ENCODE results near the gene KRT84.

The KRT84 gene

DNA sequence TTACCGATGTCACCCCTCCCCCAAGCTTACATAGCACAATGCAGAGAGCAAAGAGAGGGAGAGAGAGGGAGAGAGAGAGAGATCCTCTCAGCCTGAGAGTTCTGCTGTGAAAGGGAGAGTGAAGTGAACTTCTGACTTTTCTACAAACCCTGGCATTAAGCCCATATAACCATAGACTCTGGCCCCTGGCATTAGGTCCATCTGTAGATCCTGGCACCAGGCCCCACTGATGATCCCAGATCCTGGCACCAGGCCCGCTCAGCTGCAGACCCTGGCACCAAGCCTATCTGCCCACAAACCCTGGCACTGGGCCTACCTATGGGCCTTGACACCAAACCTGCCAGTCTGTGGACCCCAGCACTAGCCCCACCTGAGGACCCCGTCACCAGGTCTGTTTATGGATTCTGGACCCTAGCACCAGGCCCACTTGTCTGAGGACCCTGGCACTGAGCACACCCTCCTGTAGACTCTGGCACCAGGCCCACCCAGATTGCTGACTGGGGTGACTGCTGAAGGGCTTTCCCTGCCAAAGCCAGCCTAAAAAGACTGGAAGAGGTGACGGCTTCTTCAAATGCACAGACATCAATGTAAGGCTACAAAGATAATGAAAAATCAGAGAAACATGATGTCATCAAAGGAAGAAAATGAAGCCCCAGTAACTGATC, 49.7 kb downstream of the KRT84 start:
- no peak for DNase-seq (ENCODE audit: low read depth)
- no peak overlapping the region for H3K4me3 ChIP-seq (ENCODE audit: low read depth, low read length)
- TF ChIP-seq MYC (IDR thresholded peaks at IDR 0.05; ENCODE audit: low read depth, low read length) (no peak), CTCF (IDR thresholded peaks at IDR 0.05; ENCODE audit: low read depth, low read length) (no peak), POLR2A (IDR thresholded peaks at IDR 0.05; ENCODE audit: extremely low read depth, insufficient read length) (no peak), MAX (IDR thresholded peaks at IDR 0.05; ENCODE audit: low read depth, low read length) (no peak)

DNA sequence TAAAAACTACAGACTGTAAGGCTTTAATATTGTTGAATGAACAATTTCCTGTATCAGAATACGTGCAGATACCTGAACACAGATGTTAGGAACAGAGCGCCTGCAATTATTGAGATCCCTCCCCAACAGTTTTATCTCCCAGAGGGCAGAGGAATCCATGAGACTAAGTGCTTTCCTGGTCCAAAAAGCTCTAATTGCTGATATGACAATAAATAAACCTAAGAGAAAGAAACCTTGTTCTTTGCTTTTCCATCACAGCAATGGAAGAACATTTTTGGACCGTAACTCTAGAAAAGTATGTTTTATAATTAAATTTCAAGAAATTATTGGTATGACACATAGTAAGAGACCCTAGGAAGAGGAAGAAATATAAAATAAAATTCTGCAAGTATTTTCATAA, 51.3 kb downstream of the KRT84 start:
- TF ChIP-seq MAX (IDR thresholded peaks at IDR 0.05; ENCODE audit: low read depth, low read length) = no peak
- TF ChIP-seq CTCF (IDR thresholded peaks at IDR 0.05; ENCODE audit: low read depth, low read length) = no peak
- TF ChIP-seq MYC (IDR thresholded peaks at IDR 0.05; ENCODE audit: low read depth, low read length) = no peak
- no peak for TF ChIP-seq POLR2A (IDR thresholded peaks at IDR 0.05; ENCODE audit: extremely low read depth, insufficient read length)
- no peak overlapping the region for H3K4me3 ChIP-seq (ENCODE audit: low read depth, low read length)
- DNase-seq (ENCODE audit: low read depth) = no peak

DNA sequence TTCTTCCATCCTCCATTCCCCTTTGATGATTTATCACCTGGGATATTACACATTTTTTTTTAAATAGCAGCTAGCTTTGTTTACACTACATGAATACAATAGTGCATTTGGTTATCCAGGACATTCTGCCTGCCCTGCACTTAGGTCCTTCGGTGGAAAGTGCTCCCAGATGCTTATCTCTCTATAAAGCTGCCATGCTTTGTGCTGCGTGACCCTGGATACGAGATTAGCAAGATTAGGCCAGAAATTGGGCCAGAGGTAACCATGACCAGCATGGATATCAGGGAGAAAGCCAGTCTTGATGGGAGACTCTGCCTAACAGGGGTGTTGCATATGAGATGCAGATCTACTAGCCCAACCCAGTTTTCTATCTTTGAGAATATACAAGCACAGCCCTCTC, 52.1 kb downstream of the KRT84 start:
- DNase-seq (ENCODE audit: low read depth) = no peak
- TF ChIP-seq MYC (IDR thresholded peaks at IDR 0.05; ENCODE audit: low read depth, low read length) (no peak), POLR2A (IDR thresholded peaks at IDR 0.05; ENCODE audit: extremely low read depth, insufficient read length) (no peak), CTCF (IDR thresholded peaks at IDR 0.05; ENCODE audit: low read depth, low read length) (no peak), MAX (IDR thresholded peaks at IDR 0.05; ENCODE audit: low read depth, low read length) (no peak)
- H3K4me3 ChIP-seq (ENCODE audit: low read depth, low read length) = no peak overlapping the region

DNA sequence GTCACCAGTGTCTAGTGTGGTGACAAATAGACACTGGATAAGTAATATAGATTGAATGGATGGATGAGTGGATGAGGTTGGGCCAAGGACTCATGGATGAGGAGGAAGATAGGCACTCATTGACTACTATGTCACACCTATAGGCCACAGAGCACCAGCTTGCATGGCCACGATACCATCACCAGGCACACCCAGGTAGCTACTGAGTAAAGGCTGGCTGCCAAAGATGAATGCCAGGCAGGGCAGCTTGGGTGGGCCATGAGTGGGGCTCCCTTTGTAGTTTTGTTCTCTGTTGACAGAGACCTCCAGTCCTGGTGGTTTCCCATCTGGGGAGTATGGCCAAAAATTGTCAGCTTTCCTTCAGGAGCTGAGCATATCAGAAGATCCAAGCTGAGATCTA, 53.1 kb downstream of the KRT84 start:
- DNase-seq (ENCODE audit: low read depth) = no peak
- no peak overlapping the region for H3K4me3 ChIP-seq (ENCODE audit: low read depth, low read length)
- TF ChIP-seq CTCF (IDR thresholded peaks at IDR 0.05; ENCODE audit: low read depth, low read length) (no peak), MYC (IDR thresholded peaks at IDR 0.05; ENCODE audit: low read depth, low read length) (no peak), MAX (IDR thresholded peaks at IDR 0.05; ENCODE audit: low read depth, low read length) (no peak), POLR2A (IDR thresholded peaks at IDR 0.05; ENCODE audit: extremely low read depth, insufficient read length) (no peak)

GRCh38 chr12:52331833-52332232, 53.6 kb downstream of the KRT84 start:
- DNase-seq (ENCODE audit: low read depth) = no peak

More at GRCh38 chr12:52331833-52332232, 53.6 kb downstream of the KRT84 start:
- H3K4me3 ChIP-seq (ENCODE audit: low read depth, low read length) = no peak overlapping the region
- TF ChIP-seq CTCF (IDR thresholded peaks at IDR 0.05; ENCODE audit: low read depth, low read length) (no peak), MAX (IDR thresholded peaks at IDR 0.05; ENCODE audit: low read depth, low read length) (no peak), MYC (IDR thresholded peaks at IDR 0.05; ENCODE audit: low read depth, low read length) (no peak), POLR2A (IDR thresholded peaks at IDR 0.05; ENCODE audit: extremely low read depth, insufficient read length) (no peak)

Measured in NB4 (cell line).